Liver (tissue), 9 donors: ENCODE data around the gene NOS1AP. TPM values are rescaled to one million over a fixed set of nuclear protein-coding genes. Genes with fewer than 3 reads are reported as not detected.

Experiments used
- DNase-seq: peaks from one replicate; pipeline ENCODE4 v3.0.0-alpha.2; 2017; ENCODE audit warnings: low spot score
- H3K27ac ChIP-seq, 2 donors: one replicate each; pipeline ENCODE4 v1.7.0; 2013; ENCODE audit warnings: inconsistent platforms in 2 of 2, low read length in 2 of 2, control low read depth in 1 of 2, low read depth in 1 of 2, mild to moderate bottlenecking in 1 of 2
- H3K27me3 ChIP-seq, 4 donors: one replicate each; pipeline versions ENCODE4 v1.6.1 to v1.7.0; 2013; ENCODE audit warnings: low read length in 3 of 4, inconsistent platforms in 1 of 4, mild to moderate bottlenecking in 1 of 4, moderate library complexity in 1 of 4; ENCODE audit not compliant: control insufficient read depth in 4 of 4, insufficient read depth in 4 of 4
- H3K36me3 ChIP-seq, 4 donors: one replicate each; pipeline versions ENCODE4 v1.6.1 to v1.7.0; 2013; ENCODE audit warnings: low read length in 3 of 4, mild to moderate bottlenecking in 3 of 4, low read depth in 1 of 4, moderate library complexity in 1 of 4; ENCODE audit not compliant: control insufficient read depth in 4 of 4, insufficient read depth in 3 of 4
- H3K4me1 ChIP-seq, 4 donors: one replicate each; pipeline versions ENCODE4 v1.6.1 to v1.7.0; 2013; ENCODE audit warnings: low read length in 3 of 4, mild to moderate bottlenecking in 3 of 4, moderate library complexity in 1 of 4; ENCODE audit not compliant: control insufficient read depth in 4 of 4, insufficient read depth in 4 of 4
- H3K4me3 ChIP-seq, 3 donors: one replicate each; pipeline versions ENCODE4 v1.6.1 to v1.7.0; 2013; ENCODE audit warnings: low read length in 3 of 3, control low read depth in 1 of 3, low read depth in 1 of 3, mild to moderate bottlenecking in 1 of 3
- H3K9ac ChIP-seq, 2 donors: one replicate each; pipeline ENCODE4 v1.7.0; 2013; ENCODE audit warnings: low read length in 2 of 2, mild to moderate bottlenecking in 2 of 2, moderate library complexity in 2 of 2, control low read depth in 1 of 2, low read depth in 1 of 2
- H3K9me3 ChIP-seq, 4 donors: one replicate each; pipeline versions ENCODE4 v1.6.1 to v1.7.0; 2013; ENCODE audit warnings: low read length in 3 of 4; ENCODE audit not compliant: control insufficient read depth in 4 of 4
- EGR1 ChIP-seq, 2 donors: IDR thresholded peaks; 2 replicates each; pipeline ENCODE4 v1.6.1; 2016 to 2018; ENCODE audit warnings: antibody characterized with exemption in 2 of 2, low read depth in 2 of 2
- FOXA1 ChIP-seq: IDR thresholded peaks from 2 replicates; pipeline ENCODE4 v1.6.1; 2016; ENCODE audit warnings: antibody characterized with exemption
- FOXA2 ChIP-seq: IDR thresholded peaks from 2 replicates; pipeline ENCODE4 v1.6.1; 2016; ENCODE audit warnings: antibody characterized with exemption
- GABPA ChIP-seq, 2 donors: IDR thresholded peaks in 1 of 2; conservative IDR thresholded peaks in 1 of 2; 2 replicates each; pipeline ENCODE4 v1.6.1; 2016; ENCODE audit warnings: antibody characterized with exemption in 2 of 2, mild to moderate bottlenecking in 1 of 2, moderate library complexity in 1 of 2
- HNF4A ChIP-seq, 2 donors: conservative IDR thresholded peaks; 2 replicates each; pipeline ENCODE4 v1.6.1; 2016; ENCODE audit warnings: antibody characterized with exemption in 2 of 2, mild to moderate bottlenecking in 2 of 2
- HNF4G ChIP-seq: IDR thresholded peaks from 2 replicates; pipeline ENCODE4 v1.6.1; 2016; ENCODE audit warnings: antibody characterized with exemption
- JUND ChIP-seq, 2 donors: IDR thresholded peaks; 2 replicates each; pipeline ENCODE4 v1.6.1; 2016; ENCODE audit warnings: antibody characterized with exemption in 2 of 2
- NR2F2 ChIP-seq: IDR thresholded peaks from 2 replicates; pipeline ENCODE4 v1.6.1; 2016; ENCODE audit warnings: antibody characterized with exemption
- RAD21 ChIP-seq, 2 donors: IDR thresholded peaks; 2 replicates each; pipeline ENCODE4 v1.6.1; 2016; ENCODE audit warnings: antibody characterized with exemption in 2 of 2, mild to moderate bottlenecking in 2 of 2
- RXRA ChIP-seq, 2 donors: IDR thresholded peaks; 2 replicates each; pipeline ENCODE4 v1.6.1; 2017 to 2018; ENCODE audit warnings: antibody characterized with exemption in 2 of 2, mild to moderate bottlenecking in 1 of 2
- TAF1 ChIP-seq: conservative IDR thresholded peaks from 2 replicates; pipeline ENCODE4 v1.6.1; 2016; ENCODE audit warnings: antibody characterized with exemption, mild to moderate bottlenecking
- YY1 ChIP-seq: IDR thresholded peaks from 2 replicates; pipeline ENCODE4 v1.6.1; 2016; ENCODE audit warnings: antibody characterized with exemption, mild to moderate bottlenecking
- WGBS: extraction: QIAGEN DNeasy Blood & Tissue Kit; methylation state at CpG from one replicate; pipeline ENCODE4 v1.1.7; 2013; 5-methylcytosine and 5-hydroxymethylcytosine counted together
- polyA plus RNA-seq, 2 donors: library from polyadenylated mRNA; stranded (reverse) in 1 of 2; unstranded in 1 of 2; fragments of 200-250 nt in 1 of 2; fragments of >200 nt in 1 of 2; fragmentation: Nextera tagmentation in 1 of 2; extraction: Ambion mirVana in 1 of 2; gene quantifications; one replicate each; pipeline versions ENCODE4 v1.2.1 to v1.2.3, GENCODE V29; 2013 to 2015
- total RNA-seq, 2 donors: library from RNA; depleted of rRNA; stranded (reverse); fragments of >200 nt; gene quantifications; one replicate each; pipeline ENCODE4 v1.2.3, GENCODE V29; 2014
- TF ChIP-seq, protein P1 (sequence below): fragments of 150-350 bp; IDR thresholded peaks from 2 replicates; pipeline ENCODE4 v1.5.1; 2017; ENCODE audit warnings: improper control_type of control experiment, low read depth, low read length; ENCODE audit not compliant: missing input control
- TF ChIP-seq, protein P2 (sequence below): IDR thresholded peaks from 2 replicates; pipeline ENCODE4 v1.6.1; 2016; ENCODE audit warnings: antibody characterized with exemption
- donor health status: healthy.
- donor health status: healthy.
- donor health status: healthy.
- donor health status: healthy.
- donor health status: healthy.

Gene NOS1AP
- total and polyA plus RNA-seq, 4 donors: 1.4 to 13.0 (median 4.5) TPM

- Histone ChIP-seq H3K27ac (no peak overlapping the region), H3K4me3 (no peak overlapping the region), H3K27me3 (no peaks in the 10 kb centered on the region), H3K36me3 (no peaks in the 10 kb centered on the region), H3K9me3 (no peaks in the 10 kb centered on the region), H3K9ac (no peak overlapping the region), H3K4me1 (no peaks in the 10 kb centered on the region)
- no peak for TF ChIP-seq FOXA1
- no peak for TF ChIP-seq YY1
- no peak for TF ChIP-seq RAD21 (IDR thresholded peaks at IDR 0.05)
- no peak for TF ChIP-seq GABPA (IDR thresholded peaks at IDR 0.05 in 1 of 2, conservative IDR thresholded peaks at IDR 0.05 in 1 of 2)
- TF ChIP-seq HNF4G: no peak
- TF ChIP-seq HNF4A (conservative IDR thresholded peaks at IDR 0.05): no peak
- TF ChIP-seq NR2F2: no peak
- no peak for TF ChIP-seq JUND (IDR thresholded peaks at IDR 0.05)
- TF ChIP-seq EGR1 (IDR thresholded peaks at IDR 0.05; ENCODE audit: low read depth in 2 of 2): no peak
- no peak for TF ChIP-seq FOXA2
- DNase-seq: no peak
- whole genome bisulfite sequencing: 96% methylated on average over 5 of the region's 5 CpGs
Observed at GRCh38 chr1:162272419-162272818, 202.9 kb downstream of the NOS1AP start.

- Histone ChIP-seq H3K27ac (no peak overlapping the region), H3K27me3 (no peaks in the 10 kb centered on the region), H3K36me3 (no peaks in the 10 kb centered on the region), H3K4me1 (no peaks in the 10 kb centered on the region), H3K4me3 (no peak overlapping the region), H3K9me3 (no peaks in the 10 kb centered on the region), H3K9ac (no peak overlapping the region)
- no peak for DNase-seq
- WGBS: 96% methylated on average over 6 of the region's 6 CpGs
- no peak for TF ChIP-seq RXRA (IDR thresholded peaks at IDR 0.05)
- TF ChIP-seq JUND (IDR thresholded peaks at IDR 0.05): no peak
- TF ChIP-seq, protein P1, sequence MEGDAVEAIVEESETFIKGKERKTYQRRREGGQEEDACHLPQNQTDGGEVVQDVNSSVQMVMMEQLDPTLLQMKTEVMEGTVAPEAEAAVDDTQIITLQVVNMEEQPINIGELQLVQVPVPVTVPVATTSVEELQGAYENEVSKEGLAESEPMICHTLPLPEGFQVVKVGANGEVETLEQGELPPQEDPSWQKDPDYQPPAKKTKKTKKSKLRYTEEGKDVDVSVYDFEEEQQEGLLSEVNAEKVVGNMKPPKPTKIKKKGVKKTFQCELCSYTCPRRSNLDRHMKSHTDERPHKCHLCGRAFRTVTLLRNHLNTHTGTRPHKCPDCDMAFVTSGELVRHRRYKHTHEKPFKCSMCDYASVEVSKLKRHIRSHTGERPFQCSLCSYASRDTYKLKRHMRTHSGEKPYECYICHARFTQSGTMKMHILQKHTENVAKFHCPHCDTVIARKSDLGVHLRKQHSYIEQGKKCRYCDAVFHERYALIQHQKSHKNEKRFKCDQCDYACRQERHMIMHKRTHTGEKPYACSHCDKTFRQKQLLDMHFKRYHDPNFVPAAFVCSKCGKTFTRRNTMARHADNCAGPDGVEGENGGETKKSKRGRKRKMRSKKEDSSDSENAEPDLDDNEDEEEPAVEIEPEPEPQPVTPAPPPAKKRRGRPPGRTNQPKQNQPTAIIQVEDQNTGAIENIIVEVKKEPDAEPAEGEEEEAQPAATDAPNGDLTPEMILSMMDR: no peak
- TF ChIP-seq FOXA1: no peak
- TF ChIP-seq, protein P2, sequence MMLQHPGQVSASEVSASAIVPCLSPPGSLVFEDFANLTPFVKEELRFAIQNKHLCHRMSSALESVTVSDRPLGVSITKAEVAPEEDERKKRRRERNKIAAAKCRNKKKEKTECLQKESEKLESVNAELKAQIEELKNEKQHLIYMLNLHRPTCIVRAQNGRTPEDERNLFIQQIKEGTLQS: no peak
- TF ChIP-seq RAD21 (IDR thresholded peaks at IDR 0.05): no peak
- no peak for TF ChIP-seq TAF1
Observed at GRCh38 chr1:162275622-162276175, 206.2 kb downstream of the NOS1AP start.

- H3K36me3 ChIP-seq: no peaks in the 10 kb centered on the region
- no peaks in the 10 kb centered on the region for H3K4me1 ChIP-seq
- no peak overlapping the region for H3K27ac ChIP-seq
- 24% methylated on average over 1 of the region's 1 CpG for WGBS
- H3K9ac ChIP-seq: no peak overlapping the region
- no peaks in the 10 kb centered on the region for H3K27me3 ChIP-seq
- no peaks in the 10 kb centered on the region for H3K9me3 ChIP-seq
- TF ChIP-seq RAD21 (IDR thresholded peaks at IDR 0.05): peak; percentile 90 to 94
- no peak for TF ChIP-seq YY1
- no peak for TF ChIP-seq TAF1
- TF ChIP-seq, protein P1: peak; percentile 56
- no peak overlapping the region for H3K4me3 ChIP-seq
- DNase-seq: no peak
Observed at GRCh38 chr1:162276493-162276892, 207.0 kb downstream of the NOS1AP start.
